Suprapubic skin (tissue), 4 donors: Measurements from ENCODE around the gene TRIM2.

Source experiments
- POLR2A ChIP-seq, 2 donors: fragments of 450-650 bp; IDR thresholded peaks; one replicate each; pipeline ENCODE4 v1.6.1; 2017; ENCODE audit warnings: antibody characterized with exemption in 2 of 2, mild to moderate bottlenecking in 2 of 2, moderate library complexity in 2 of 2
- POLR2AphosphoS5 ChIP-seq, 3 donors: sonication (generic); formaldehyde crosslinking; IDR thresholded peaks; one replicate each; pipeline ENCODE4 v1.6.1; 2017; ENCODE audit warnings: antibody characterized with exemption in 3 of 3
- TF ChIP-seq, protein P1 (sequence below), 2 donors: fragments of 200-600 bp in 1 of 2; fragments of 450-650 bp in 1 of 2; sonication (generic) in 1 of 2; IDR thresholded peaks; one replicate each; pipeline ENCODE4 v1.5.1; 2016 to 2019; ENCODE audit warnings: antibody characterized with exemption in 2 of 2, mild to moderate bottlenecking in 1 of 2, moderate library complexity in 1 of 2

DNA sequence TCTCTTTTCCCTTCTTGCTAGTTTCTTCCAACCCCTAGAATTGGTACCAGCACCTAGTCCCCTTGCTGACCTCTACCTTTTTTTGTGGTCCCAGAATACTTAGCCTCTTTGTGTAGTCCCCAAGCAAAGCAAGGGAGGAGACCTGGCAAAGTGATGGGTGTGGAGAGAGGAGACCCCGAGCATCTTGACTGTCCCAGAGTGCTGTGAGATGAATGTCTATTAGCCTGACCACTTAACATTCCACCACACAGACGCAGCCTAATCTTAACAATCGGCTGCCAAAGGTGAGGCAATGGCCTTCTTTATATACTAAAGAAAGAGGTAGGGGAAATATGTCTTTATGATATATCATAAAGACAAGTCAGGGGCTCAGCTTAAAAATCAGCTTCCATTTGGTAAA is 55.9 kb downstream of the TRIM2 start:
- no peak for TF ChIP-seq POLR2A (IDR thresholded peaks at IDR 0.05)
- TF ChIP-seq, protein P1, sequence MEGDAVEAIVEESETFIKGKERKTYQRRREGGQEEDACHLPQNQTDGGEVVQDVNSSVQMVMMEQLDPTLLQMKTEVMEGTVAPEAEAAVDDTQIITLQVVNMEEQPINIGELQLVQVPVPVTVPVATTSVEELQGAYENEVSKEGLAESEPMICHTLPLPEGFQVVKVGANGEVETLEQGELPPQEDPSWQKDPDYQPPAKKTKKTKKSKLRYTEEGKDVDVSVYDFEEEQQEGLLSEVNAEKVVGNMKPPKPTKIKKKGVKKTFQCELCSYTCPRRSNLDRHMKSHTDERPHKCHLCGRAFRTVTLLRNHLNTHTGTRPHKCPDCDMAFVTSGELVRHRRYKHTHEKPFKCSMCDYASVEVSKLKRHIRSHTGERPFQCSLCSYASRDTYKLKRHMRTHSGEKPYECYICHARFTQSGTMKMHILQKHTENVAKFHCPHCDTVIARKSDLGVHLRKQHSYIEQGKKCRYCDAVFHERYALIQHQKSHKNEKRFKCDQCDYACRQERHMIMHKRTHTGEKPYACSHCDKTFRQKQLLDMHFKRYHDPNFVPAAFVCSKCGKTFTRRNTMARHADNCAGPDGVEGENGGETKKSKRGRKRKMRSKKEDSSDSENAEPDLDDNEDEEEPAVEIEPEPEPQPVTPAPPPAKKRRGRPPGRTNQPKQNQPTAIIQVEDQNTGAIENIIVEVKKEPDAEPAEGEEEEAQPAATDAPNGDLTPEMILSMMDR (IDR thresholded peaks at IDR 0.05): no peak
- TF ChIP-seq POLR2AphosphoS5 (IDR thresholded peaks at IDR 0.05): no peak
